Subcutaneous adipose tissue (tissue), 4 donors: ENCODE data around the gene PRKAR2B. TPM values are rescaled to one million over a fixed set of nuclear protein-coding genes. Genes with fewer than 3 reads are reported as not detected.

Experiments used
- CTCF ChIP-seq: fragments of 450-650 bp; IDR thresholded peaks from one replicate; pipeline ENCODE4 v1.5.1; 2016; ENCODE audit warnings: low read depth, mild to moderate bottlenecking, control low read depth, antibody characterized with exemption, moderate library complexity
- total RNA-seq, 4 donors: library from RNA; depleted of rRNA; stranded (reverse); fragments of >200 nt; gene quantifications; one replicate each; pipeline ENCODE4 v1.1.0, GENCODE V29; 2016

Gene PRKAR2B
- total RNA-seq, 4 donors from 2014 or later: 224 to 678 (median 404) TPM

- TF ChIP-seq CTCF: no peak
These were observed 65.5 kb downstream of the PRKAR2B start for GRCh38 chr7:107109955-107110354.

- TF ChIP-seq CTCF: no peak
These were observed 66.7 kb downstream of the PRKAR2B start for GRCh38 chr7:107111196-107111595.

GRCh38 chr7:107113866-107114265, 69.4 kb downstream of the PRKAR2B start:
- no peak for TF ChIP-seq CTCF

- TF ChIP-seq CTCF: no peak
These were observed 70.6 kb downstream of the PRKAR2B start for GRCh38 chr7:107115114-107115513.

- TF ChIP-seq CTCF: no peak
These were observed 71.4 kb downstream of the PRKAR2B start for GRCh38 chr7:107115762-107116540.

- TF ChIP-seq CTCF: no peak
These were observed 73.8 kb downstream of the PRKAR2B start for GRCh38 chr7:107118109-107118900.

GRCh38 chr7:107119376-107120105, 75.0 kb downstream of the PRKAR2B start:
- no peak for TF ChIP-seq CTCF
